Vagina (tissue), 2 donors: ENCODE data around the gene LYPD4. TPM values are rescaled to one million over a fixed set of nuclear protein-coding genes. Genes with fewer than 3 reads are reported as not detected.

Source experiments
- DNase-seq, 2 donors: peaks; one replicate each; pipeline ENCODE4 v3.0.0-alpha.2; 2017; ENCODE audit errors: extremely low spot score in 2 of 2
- H3K27ac ChIP-seq: fragments of 200-600 bp; sonication (generic); one replicate; pipeline ENCODE4 v1.5.1; 2019
- H3K27me3 ChIP-seq: fragments of 200-600 bp; sonication (generic); one replicate; pipeline ENCODE4 v1.5.1; 2019
- H3K36me3 ChIP-seq, 2 donors: fragments of 200-600 bp; sonication (generic); one replicate each; pipeline ENCODE4 v1.5.1; 2017 to 2019
- H3K4me1 ChIP-seq: fragments of 200-600 bp; sonication (generic); one replicate; pipeline ENCODE4 v1.5.1; 2019
- H3K4me3 ChIP-seq, 2 donors: fragments of 200-600 bp; sonication (generic); 1 replicate in 1 of 2; 2 replicates in 1 of 2; pipeline ENCODE4 v1.5.1; 2016 to 2019
- H3K9me3 ChIP-seq: fragments of 200-600 bp; sonication (generic); one replicate; pipeline ENCODE4 v1.5.1; 2019
- CTCF ChIP-seq, 3 experiments: fragments of 450-650 bp in 2 of 3; fragments of 200-600 bp in 1 of 3; sonication (generic) in 1 of 3; IDR thresholded peaks; one replicate each; pipeline ENCODE4 v1.5.1; 2017 to 2019; ENCODE audit warnings: antibody characterized with exemption in 3 of 3, mild to moderate bottlenecking in 2 of 3, moderate library complexity in 2 of 3
- POLR2A ChIP-seq, 2 donors: fragments of 450-650 bp; IDR thresholded peaks; one replicate each; pipeline ENCODE4 v1.6.1; 2017; ENCODE audit warnings: antibody characterized with exemption in 2 of 2, mild to moderate bottlenecking in 2 of 2, moderate library complexity in 2 of 2
- POLR2AphosphoS5 ChIP-seq, 2 donors: sonication (generic); formaldehyde crosslinking; IDR thresholded peaks; one replicate each; pipeline ENCODE4 v1.9.0; 2017; ENCODE audit warnings: antibody characterized with exemption in 2 of 2, mild to moderate bottlenecking in 2 of 2, low read depth in 1 of 2; ENCODE audit not compliant: insufficient read depth in 1 of 2
- intact Hi-C: fragments of 100-400 bp; cut with DNase I; formaldehyde crosslinking; loops from one replicate; pipeline ENCODE4 v1.15.1; 2023
- total RNA-seq: library from RNA; depleted of rRNA; stranded (reverse); fragments of >200 nt; gene quantifications from one replicate; pipeline ENCODE4 v1.2.3, GENCODE V29; 2016

The LYPD4 gene
- total RNA-seq, 1 donor from 2014 or later: not detected

GRCh38 chr19:41821003-41821735 lies 23.3 kb downstream of the LYPD4 start:
- Histone ChIP-seq H3K4me3 (no peak overlapping the region), H3K9me3 (no peaks in the 10 kb centered on the region), H3K27me3 (no peaks in the 10 kb centered on the region), H3K36me3 (no peaks in the 10 kb centered on the region), H3K27ac (no peak overlapping the region), H3K4me1 (no peaks in the 10 kb centered on the region)
- no peak for TF ChIP-seq POLR2AphosphoS5 (IDR thresholded peaks at IDR 0.05; ENCODE audit: insufficient read depth in 1 of 2, low read depth in 1 of 2)
- TF ChIP-seq CTCF (IDR thresholded peaks at IDR 0.05): peak in 2 of 3 experiments; percentile 9 to 14
- no peak for DNase-seq
- intact Hi-C loops: no loop called here

- no peak overlapping the region for H3K4me3 ChIP-seq
- H3K27ac ChIP-seq: no peak overlapping the region
- H3K36me3 ChIP-seq: no peaks in the 10 kb centered on the region
- no peaks in the 10 kb centered on the region for H3K9me3 ChIP-seq
- TF ChIP-seq POLR2A (IDR thresholded peaks at IDR 0.05): no peak
- TF ChIP-seq CTCF (IDR thresholded peaks at IDR 0.05): no peak
- DNase-seq: no peak
- H3K27me3 ChIP-seq: no peaks in the 10 kb centered on the region
- no peaks in the 10 kb centered on the region for H3K4me1 ChIP-seq
- intact Hi-C loops: no loop called here
These were observed 27.7 kb downstream of the LYPD4 start for GRCh38 chr19:41816761-41817160.

GRCh38 chr19:41815301-41815700 lies 29.2 kb downstream of the LYPD4 start:
- intact Hi-C loops: no loop called here
- TF ChIP-seq POLR2A (IDR thresholded peaks at IDR 0.05): no peak

GRCh38 chr19:41813911-41814310 lies 30.6 kb downstream of the LYPD4 start:
- H3K4me3 ChIP-seq: no peak overlapping the region
- no peaks in the 10 kb centered on the region for H3K27me3 ChIP-seq
- TF ChIP-seq CTCF (IDR thresholded peaks at IDR 0.05) (no peak), POLR2AphosphoS5 (IDR thresholded peaks at IDR 0.05; ENCODE audit: insufficient read depth in 1 of 2, low read depth in 1 of 2) (no peak), POLR2A (IDR thresholded peaks at IDR 0.05) (no peak)
- intact Hi-C loops: no loop called here
- no peaks in the 10 kb centered on the region for H3K36me3 ChIP-seq
- H3K27ac ChIP-seq: no peak overlapping the region
- H3K9me3 ChIP-seq: no peaks in the 10 kb centered on the region
- H3K4me1 ChIP-seq: no peaks in the 10 kb centered on the region
- no peak for DNase-seq

More at GRCh38 chr19:41815301-41815700, 29.2 kb downstream of the LYPD4 start:
- Histone ChIP-seq H3K27ac (no peak overlapping the region), H3K27me3 (no peaks in the 10 kb centered on the region), H3K4me3 (no peak overlapping the region), H3K36me3 (no peaks in the 10 kb centered on the region), H3K9me3 (no peaks in the 10 kb centered on the region), H3K4me1 (no peaks in the 10 kb centered on the region)
- no peak for DNase-seq

GRCh38 chr19:41811981-41812380 lies 32.5 kb downstream of the LYPD4 start:
- Histone ChIP-seq H3K9me3 (no peaks in the 10 kb centered on the region), H3K4me1 (no peaks in the 10 kb centered on the region), H3K27me3 (no peaks in the 10 kb centered on the region), H3K27ac (no peak overlapping the region), H3K4me3 (no peak overlapping the region), H3K36me3 (no peaks in the 10 kb centered on the region)
- TF ChIP-seq CTCF (IDR thresholded peaks at IDR 0.05): no peak
- no peak for TF ChIP-seq POLR2AphosphoS5 (IDR thresholded peaks at IDR 0.05; ENCODE audit: insufficient read depth in 1 of 2, low read depth in 1 of 2)
- no peak for TF ChIP-seq POLR2A (IDR thresholded peaks at IDR 0.05)
- DNase-seq: no peak
- intact Hi-C loops: no loop called here
